ENCODE results near the gene C1QL2. TPM values are rescaled to one million over a fixed set of nuclear protein-coding genes. Genes with fewer than 3 reads are reported as not detected.

The C1QL2 gene
- total and polyA plus RNA-seq, 4 donors: 0.03 to 0.31 TPM; not detected in 2

DNA sequence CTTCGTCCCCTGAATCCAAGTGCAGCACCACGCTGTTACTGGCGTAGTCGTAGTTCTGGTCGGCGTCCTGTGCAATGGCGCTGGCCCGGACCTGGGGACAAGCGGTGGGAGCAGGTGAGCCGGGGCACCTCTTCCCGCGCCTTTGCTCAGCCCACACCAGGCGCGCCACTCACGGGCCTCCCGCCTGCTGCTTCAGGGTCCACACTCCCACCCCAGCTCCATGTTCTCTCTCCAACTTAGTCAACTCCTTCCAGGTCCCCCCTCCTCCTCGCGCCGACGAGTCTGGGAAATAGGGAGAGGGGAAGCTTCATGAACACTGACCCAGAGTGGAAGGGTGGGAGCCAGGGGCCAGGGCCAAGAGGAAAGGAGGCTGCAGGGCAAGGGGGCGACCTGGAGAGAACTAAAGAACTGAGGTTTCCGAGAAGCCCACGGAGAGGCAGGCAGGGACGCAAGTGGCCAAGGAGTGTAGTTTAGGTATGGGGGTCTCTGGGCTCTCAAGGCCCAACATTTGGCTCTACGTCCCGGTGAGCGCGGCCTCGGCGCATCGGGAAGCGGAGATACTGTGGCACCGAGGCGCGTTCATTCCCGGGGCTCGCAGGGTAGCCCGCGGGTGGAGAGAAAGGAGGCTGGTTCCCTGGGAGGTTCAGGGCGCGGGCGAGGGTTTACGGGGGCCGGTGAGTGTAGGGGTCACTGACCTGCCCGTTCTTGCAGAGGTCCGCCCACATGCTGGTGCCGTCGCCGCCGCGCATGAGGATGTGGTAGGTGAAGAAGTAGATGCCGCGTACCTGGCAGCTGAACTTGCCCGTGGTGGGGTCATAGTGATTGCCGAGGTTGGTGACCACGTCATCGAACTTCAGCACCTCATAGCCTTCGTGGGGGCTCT, 1.4 kb downstream of the C1QL2 start:
- Histone ChIP-seq H3K4me3 (no peak overlapping the region), H3K9ac (ENCODE audit: insufficient read depth in 1 of 2, low read length in 2 of 2) (no peak overlapping the region), H3K27ac (ENCODE audit: low read depth in 1 of 2, low read length in 1 of 2) (no peak overlapping the region), H3K4me1 (ENCODE audit: control insufficient read depth in 5 of 5, insufficient read depth in 5 of 5, low read length in 5 of 5) (peaks cover 0 to 11% (median 0%) of the 10 kb centered on the region in 5 donors), H3K27me3 (ENCODE audit: control insufficient read depth in 3 of 3, insufficient read depth in 3 of 3, low read length in 2 of 3) (peaks cover 15 to 80% (median 55%) of the 10 kb centered on the region in 3 donors), H3K36me3 (ENCODE audit: control insufficient read depth in 4 of 4, insufficient read depth in 4 of 4, low read length in 4 of 4) (no peaks in the 10 kb centered on the region), H3K9me3 (ENCODE audit: control insufficient read depth in 4 of 4, insufficient read depth in 3 of 4, low read length in 3 of 4) (peaks cover 0 to 9% (median 0%) of the 10 kb centered on the region in 4 donors)
- WGBS, 2 donors: 4 to 5% methylated on average over 54 to 58 of the region's 58 CpGs
- TF ChIP-seq CTCF (IDR thresholded peaks at IDR 0.05; ENCODE audit: control extremely low read depth, extremely low read depth): no peak
- no peak for ATAC-seq (ENCODE audit: insufficient read depth, low FRiP score)
- no peak for DNase-seq

DNA sequence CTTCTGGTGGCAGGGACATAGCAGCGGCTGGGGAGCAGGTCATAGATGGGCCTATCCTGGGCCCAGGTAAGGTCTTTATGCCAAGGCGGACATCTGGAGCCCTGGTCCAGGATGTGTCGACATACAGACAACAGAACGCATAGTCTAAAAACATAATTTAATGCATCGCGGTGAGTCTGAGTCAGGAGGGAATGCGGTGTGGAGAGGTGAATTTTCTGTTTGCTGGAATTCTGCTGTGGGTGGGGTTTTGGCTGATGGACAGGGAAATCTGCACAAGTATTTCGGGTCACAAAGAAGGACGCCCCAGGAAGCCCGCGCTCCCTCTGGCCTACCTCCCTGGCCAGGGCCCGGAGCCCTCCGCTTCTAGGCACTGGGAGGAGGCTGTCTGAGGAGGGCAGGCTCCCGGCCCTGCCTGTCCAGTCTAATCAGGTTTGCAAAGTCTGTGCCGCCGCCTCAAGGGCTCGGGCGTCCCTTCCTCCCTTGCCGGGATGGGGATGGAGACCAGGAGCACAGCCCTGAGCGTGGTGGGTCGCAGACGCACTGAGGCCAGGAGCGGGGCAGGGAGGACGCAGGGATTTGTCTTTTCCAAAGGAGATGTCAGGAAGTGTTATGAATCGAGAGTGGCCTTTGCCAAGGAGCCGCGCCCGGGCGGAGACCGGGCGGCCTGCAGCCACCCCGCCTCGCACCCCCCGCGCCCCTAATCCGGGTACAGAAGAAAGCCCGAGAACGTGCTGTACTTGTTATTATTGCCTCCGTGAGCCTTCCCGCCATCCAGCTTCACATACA, 2.3 kb downstream of the C1QL2 start:
- Histone ChIP-seq H3K4me1 (ENCODE audit: control insufficient read depth in 5 of 5, insufficient read depth in 5 of 5, low read length in 5 of 5) (peaks cover 0 to 11% (median 0%) of the 10 kb centered on the region in 5 donors), H3K4me3 (no peak overlapping the region), H3K27me3 (ENCODE audit: control insufficient read depth in 3 of 3, insufficient read depth in 3 of 3, low read length in 2 of 3) (peaks cover 15 to 76% (median 55%) of the 10 kb centered on the region in 3 donors), H3K27ac (ENCODE audit: low read depth in 1 of 2, low read length in 1 of 2) (no peak overlapping the region), H3K9ac (ENCODE audit: insufficient read depth in 1 of 2, low read length in 2 of 2) (no peak overlapping the region), H3K9me3 (ENCODE audit: control insufficient read depth in 4 of 4, insufficient read depth in 3 of 4, low read length in 3 of 4) (peaks cover 0 to 7% (median 0%) of the 10 kb centered on the region in 4 donors), H3K36me3 (ENCODE audit: control insufficient read depth in 4 of 4, insufficient read depth in 4 of 4, low read length in 4 of 4) (no peaks in the 10 kb centered on the region)
- WGBS, 2 donors: 3 to 5% methylated on average over 39 to 40 of the region's 40 CpGs
- no peak for TF ChIP-seq CTCF (IDR thresholded peaks at IDR 0.05; ENCODE audit: control extremely low read depth, extremely low read depth)
- DNase-seq: no peak
- no peak for ATAC-seq (ENCODE audit: insufficient read depth, low FRiP score)

GRCh38 chr2:119155633-119156032, 2.9 kb downstream of the C1QL2 start:
- H3K36me3 ChIP-seq (ENCODE audit: control insufficient read depth in 4 of 4, insufficient read depth in 4 of 4, low read length in 4 of 4): no peaks in the 10 kb centered on the region
- WGBS, 2 donors: 5 to 10% methylated on average over 13 of the region's 13 CpGs
- H3K9ac ChIP-seq (ENCODE audit: insufficient read depth in 1 of 2, low read length in 2 of 2): no peak overlapping the region
- peaks cover 0 to 11% (median 0%) of the 10 kb centered on the region in 5 donors for H3K4me1 ChIP-seq (ENCODE audit: control insufficient read depth in 5 of 5, insufficient read depth in 5 of 5, low read length in 5 of 5)
- ATAC-seq (ENCODE audit: insufficient read depth, low FRiP score) (no peak), DNase-seq (no peak)
- H3K27ac ChIP-seq (ENCODE audit: low read depth in 1 of 2, low read length in 1 of 2): no peak overlapping the region
- no peak for TF ChIP-seq CTCF (IDR thresholded peaks at IDR 0.05; ENCODE audit: control extremely low read depth, extremely low read depth)
- H3K4me3 ChIP-seq: no peak overlapping the region
- H3K9me3 ChIP-seq (ENCODE audit: control insufficient read depth in 4 of 4, insufficient read depth in 3 of 4, low read length in 3 of 4): peaks cover 0 to 7% (median 0%) of the 10 kb centered on the region in 4 donors
- H3K27me3 ChIP-seq (ENCODE audit: control insufficient read depth in 3 of 3, insufficient read depth in 3 of 3, low read length in 2 of 3): peaks cover 15 to 76% (median 56%) of the 10 kb centered on the region in 3 donors
